AML-193 (cell line): ENCODE measurements around the gene TMTC4.

Source experiments
- DNase-seq, 2 experiments: peaks; one replicate each; lab custom pipeline; 2025; lab: John Stamatoyannopoulos, UW

TMTC4 gene

DNA sequence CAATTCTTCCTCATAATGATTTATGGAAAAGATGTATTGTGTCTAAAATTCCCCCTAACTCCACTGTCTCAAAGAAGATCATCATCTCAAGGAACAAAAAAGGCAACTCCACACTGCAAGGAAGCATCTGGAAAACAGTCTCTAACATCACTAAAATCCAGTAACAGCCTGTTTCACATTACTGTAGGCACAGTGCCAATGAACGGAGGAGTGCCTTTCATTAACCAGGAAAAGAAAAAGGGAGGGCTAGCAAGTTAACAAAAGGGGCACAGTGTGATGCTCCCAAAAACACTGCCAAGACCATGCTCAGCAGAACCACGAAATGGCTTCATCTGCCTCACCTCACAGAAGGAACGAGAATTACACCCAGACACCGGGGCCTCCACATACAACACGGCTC lies 8.5 kb downstream of the TMTC4 start:
- DNase-seq, result no peak

DNA sequence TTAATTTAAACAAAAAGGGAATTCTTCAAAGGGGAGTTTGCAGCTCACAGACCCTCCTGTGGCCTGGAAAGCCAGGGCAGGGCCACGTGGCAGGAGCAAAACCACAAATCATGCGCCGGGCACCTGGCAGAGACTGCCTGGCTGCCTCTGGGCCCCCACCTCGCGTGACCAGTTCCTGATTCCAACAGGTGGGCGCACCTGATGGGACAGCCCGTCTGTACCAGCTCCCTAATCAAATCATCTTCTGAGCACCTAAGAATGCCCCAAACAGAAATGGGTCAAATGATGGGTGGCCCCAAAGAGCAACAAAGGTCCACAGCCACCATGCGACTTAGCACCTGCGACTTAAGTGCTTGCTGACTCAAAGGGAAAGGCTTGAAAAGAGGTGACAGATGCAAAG lies 9.2 kb downstream of the TMTC4 start:
- no peak for DNase-seq

DNA sequence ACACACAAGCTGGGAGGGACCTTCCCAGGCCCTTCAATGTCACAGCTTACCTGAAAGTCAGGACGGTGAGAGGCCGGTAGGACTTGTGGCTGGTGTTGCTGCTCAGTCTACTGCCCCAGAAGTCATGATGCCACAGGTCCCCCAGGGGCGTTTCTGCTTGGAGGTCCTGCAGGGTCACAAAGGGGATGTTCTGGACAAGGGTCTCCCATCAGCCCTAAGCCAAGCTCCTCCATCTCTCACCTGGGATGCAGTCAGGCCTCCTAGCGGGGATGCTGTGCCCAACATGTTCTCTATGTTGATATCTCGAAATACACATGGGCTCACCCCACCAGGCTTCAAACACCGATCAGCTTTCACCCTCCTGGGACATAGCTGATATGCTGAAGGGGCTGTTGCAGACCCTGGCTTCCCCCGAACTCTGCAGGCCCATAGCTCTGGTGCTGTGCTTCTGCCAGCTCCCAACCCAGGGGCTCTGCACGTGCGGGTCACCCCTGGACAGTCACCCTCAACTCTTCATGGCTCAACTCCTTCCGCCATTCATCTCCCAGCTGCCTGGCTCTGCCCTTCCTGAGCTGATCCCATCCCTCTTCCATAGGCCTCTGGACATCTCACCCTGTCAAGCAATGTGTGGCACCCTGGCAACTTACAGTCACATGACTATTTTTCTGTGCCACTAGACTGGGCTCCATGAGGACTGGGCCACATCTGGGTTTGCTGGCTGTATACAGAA lies 10.3 kb downstream of the TMTC4 start:
- no peak for DNase-seq

DNA sequence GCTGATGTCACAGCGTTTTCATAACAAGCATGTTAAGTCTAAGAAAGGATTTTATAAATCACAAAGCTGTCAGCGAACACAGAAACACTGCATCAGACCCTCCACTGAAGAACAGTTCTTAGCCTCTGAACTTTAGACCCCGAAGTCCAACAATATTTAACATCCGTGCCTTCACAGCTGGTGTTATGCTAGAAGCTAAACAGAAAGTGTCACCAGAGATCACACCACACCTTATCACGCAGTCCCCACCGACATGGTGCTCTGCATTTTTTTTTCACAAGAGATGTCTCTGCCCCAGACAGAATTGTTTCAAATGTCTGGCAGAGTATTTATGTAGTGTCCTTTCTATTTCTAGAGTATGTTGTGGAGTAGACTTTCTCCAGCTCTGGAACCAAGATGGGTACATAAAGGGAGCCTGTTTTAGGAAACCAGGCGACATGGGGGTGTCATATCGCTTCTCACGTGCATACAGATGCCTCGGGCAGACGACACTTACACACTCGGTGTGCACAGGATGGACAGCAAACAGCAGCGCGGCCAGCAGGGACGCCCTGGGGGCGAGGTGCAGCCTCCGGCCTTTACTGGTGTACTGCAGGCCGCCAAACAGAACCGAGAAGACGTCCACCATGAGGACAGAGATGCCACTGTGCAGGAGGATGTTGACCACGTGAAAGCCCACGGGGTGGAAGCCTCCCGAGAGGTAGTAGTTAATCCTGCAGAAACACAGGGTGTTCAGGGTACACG lies 12.0 kb downstream of the TMTC4 start:
- no peak for DNase-seq

GRCh38 chr13:100660761-100661160 lies 13.8 kb downstream of the TMTC4 start:
- no peak for DNase-seq

DNA sequence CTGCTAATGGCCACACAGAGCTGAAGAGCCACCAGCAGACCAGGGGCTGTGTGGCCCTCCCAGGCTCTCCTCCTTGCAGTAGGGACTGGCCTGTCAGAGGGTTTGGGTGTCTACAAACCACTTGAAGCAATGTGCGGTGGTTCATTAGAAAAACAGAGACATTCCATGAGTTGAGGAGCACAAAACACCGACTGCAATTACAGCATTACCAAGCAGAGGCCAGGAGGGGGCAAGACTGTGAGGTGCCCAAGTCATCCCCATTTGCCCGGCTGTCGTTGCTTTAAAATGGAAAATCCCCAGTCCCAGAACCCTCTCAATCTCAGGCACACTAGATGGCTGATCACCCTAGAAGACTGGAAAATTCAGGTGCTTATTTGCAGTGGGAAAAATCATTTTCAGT lies 15.0 kb downstream of the TMTC4 start:
- DNase-seq, result no peak

DNA sequence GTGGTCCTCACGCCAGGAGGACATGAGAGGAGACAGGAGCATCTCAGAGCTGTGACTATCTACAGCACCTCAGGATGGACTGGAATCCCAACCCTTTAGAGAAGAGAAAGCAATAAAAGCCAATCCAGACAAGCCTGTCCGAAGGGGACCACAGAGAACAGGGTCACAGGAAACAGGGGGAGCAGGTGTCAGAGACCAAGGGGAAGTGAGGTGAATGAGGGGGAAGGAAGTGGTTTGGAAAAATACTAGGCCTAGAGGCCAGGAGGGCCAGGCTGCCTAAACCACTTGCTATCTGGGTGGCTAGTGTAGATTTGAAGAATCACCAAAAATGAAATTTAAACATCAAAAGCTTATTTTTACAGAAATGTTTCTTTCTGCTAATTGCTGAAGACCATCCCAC lies 16.2 kb downstream of the TMTC4 start:
- DNase-seq, result no peak

DNA sequence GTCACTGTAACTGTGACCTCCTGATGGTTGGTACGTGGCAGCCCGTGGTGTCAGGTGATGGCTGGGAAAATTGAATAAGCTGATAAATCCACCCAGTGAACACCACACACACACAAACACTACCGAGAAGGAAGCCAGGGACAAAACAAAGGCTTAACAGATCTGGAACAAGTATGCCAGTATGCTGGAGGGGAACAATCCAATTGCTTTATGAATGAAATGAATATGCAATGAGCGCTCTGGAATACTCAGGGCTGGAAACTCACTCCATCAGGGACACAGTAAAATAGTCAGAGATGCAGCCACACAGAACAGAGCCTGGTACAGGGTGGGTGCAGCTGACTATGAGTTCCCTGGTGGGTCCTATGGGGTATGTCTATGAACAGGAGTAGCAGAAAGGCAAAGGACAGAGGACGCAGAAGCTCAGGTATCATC lies 16.7 kb downstream of the TMTC4 start:
- no peak for DNase-seq

- DNase-seq, result no peak
These were observed 22.1 kb downstream of the TMTC4 start for GRCh38 chr13:100652510-100652909.

DNA sequence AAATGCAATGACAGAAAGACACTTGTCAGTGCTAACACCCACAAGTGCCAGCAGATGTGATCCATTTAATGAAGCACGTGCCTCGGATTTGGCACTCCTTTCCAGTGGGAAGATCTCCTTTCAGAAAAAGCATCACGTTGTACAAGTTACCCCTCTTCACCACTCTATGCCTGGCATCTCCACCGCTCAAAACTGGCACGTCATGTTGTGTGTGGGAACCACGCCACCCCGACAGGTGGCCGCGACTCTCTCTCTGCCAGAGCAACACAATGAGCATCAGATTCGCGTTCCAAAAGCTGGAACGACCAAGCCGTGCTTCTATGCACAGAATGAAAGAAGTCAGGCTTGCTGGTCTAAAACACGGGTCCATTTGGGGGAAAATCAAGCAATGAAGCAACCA lies 24.3 kb downstream of the TMTC4 start:
- no peak for DNase-seq

DNA sequence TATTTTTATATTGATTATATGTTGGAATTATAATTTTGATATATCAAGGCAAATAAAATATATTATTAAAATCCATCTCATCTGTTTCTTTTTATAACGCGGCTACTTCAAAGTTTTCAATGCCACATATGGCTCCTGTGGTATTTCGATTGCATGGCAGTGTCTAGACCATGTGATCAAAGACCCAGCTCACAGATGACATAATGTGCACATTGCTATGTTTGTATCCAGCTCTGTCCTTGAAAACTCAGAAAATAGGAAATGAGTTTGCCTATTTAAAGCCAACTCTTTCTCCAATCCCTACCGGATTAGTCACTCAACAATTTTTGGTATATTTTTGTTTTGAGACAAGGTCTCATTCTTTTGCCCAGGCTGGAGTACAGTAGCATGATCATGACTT lies 26.2 kb downstream of the TMTC4 start:
- no peak for DNase-seq

DNA sequence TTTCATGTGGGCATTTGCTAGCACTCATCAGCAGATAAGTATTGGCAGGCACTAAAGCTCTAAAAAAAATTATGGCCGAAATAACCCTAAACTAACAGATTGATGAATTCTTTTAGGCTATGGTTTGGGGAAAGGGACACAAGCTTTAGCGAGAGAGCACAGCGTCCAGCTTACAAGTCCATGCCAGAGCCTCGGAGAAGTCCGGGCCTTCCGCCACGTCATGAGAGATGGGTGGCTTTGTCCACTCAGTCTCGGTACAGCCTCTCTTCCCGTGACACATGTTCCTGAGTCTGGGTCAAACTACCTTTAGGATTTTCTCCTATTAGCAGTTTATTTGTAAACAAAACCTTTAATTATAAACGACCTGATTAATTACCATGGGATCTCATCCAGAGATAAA lies 27.7 kb downstream of the TMTC4 start:
- DNase-seq, result no peak

GRCh38 chr13:100646030-100646673 lies 28.4 kb downstream of the TMTC4 start:
- DNase-seq, result no peak

DNA sequence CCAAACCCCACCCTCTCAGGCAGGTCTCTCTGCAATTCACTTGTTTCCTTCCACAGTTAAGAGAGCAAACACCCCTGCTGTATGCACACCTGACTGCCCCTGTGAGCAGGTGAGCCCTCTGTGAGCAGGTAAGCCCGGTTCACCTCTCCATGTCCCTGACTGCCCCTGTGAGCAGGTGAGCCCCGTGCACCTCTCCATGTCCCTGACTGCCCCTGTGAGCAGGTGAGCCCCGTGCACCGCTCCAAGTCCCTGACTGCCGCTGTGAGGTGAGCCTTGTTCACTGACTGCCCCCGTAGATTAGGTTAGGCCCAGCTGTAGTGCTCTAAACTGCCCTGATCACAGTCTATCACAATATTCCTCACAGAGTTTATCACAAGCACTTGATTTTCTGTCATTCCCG lies 29.2 kb downstream of the TMTC4 start:
- DNase-seq, result no peak

- no peak for DNase-seq
These were observed 30.2 kb downstream of the TMTC4 start for GRCh38 chr13:100644371-100644770.

DNA sequence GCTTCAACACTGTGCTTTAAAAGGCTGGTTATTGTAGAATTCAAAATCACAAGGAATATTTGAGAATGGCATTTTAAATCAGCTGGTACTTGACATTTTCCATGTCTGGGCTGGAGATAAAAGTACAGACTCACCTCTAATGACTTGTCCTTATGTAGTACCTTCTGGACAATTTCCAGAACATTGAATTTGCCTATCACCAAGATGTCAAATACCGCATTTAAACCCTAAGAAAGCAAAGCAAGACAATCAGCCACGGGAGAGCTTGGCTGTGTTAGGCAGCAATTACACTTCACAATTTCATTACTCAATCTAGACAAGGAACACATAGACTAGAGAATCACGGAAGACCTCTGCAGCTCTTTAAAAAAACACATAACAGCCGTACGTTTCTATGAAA lies 36.8 kb downstream of the TMTC4 start:
- DNase-seq, result no peak

DNA sequence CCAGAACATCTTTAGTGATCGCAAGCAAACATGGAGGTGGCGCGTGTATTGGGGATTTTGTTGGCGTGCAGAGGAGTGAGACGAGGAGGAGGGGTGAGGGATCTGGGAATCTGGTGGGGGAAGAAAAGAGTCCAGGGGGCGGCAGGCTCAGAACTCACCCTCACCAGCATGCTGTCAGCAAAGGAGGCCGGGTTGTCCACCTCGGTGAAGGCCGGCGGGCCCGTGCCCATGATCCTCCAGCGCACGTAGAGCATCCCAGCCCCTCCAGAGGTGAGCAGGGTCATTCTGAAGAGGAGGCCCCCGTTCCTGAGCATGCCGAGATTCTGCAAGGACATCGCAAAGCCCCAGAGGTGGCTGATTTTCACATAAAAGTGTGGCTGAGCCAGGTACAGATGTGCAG lies 37.2 kb downstream of the TMTC4 start:
- no peak for DNase-seq

DNA sequence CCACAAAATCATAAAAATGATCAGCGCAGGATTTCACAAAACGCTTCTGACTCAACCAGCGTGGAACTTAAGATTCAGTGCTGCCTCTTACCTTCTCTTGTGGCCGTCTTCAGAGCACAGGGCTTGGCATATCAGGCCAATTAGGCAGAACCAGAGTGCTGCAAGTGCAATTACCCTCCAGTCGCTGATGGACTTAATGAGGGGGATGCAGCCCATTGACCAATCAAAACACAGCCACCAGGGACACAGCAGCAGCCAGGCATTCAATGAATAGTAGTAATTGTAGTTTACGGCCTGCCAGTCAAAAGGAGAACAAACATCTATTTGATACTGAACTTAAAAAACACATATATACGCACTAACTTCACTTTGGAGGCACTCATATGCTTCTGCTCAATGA lies 38.2 kb downstream of the TMTC4 start:
- no peak for DNase-seq

GRCh38 chr13:100636004-100636403 lies 38.6 kb downstream of the TMTC4 start:
- no peak for DNase-seq

GRCh38 chr13:100634696-100635095 lies 39.9 kb downstream of the TMTC4 start:
- no peak for DNase-seq

DNA sequence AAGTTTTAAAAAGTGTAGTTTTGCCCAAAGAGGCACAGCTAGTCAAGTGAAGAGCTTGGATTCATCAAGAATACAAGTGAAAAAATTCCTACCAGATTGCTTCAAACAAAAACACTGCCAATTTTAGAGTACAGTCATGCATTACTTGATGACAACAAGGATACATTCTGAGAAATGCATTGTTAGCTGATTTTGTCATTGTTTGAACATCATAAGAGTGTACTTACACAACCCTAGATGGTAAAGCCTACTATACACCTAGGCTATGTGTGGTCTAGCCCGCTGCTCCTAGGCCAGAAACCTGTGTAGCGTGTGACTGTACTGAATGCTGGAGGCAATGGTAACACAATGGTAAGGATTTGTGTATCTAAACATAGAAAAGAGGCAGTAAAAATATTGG lies 41.1 kb downstream of the TMTC4 start:
- no peak for DNase-seq

DNA sequence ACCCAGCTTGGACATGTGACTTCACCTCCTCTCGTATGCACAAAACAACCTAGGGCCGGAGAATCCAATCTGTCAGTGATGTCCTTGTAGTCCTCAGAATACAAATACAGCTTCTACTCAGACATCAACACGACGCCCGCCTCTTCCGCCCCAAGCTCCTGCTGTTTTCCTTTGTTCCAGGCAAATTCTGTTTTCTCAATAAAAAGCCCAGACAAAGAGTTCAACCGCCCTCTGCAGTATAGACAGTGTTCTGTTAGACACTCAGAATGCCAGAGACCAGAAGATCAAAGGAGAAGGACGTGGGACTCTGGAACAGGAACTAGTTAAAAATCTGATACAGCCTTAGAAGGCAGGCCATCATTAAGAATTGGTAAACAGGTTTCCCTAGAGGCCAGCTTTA lies 44.0 kb downstream of the TMTC4 start:
- DNase-seq, result no peak

DNA sequence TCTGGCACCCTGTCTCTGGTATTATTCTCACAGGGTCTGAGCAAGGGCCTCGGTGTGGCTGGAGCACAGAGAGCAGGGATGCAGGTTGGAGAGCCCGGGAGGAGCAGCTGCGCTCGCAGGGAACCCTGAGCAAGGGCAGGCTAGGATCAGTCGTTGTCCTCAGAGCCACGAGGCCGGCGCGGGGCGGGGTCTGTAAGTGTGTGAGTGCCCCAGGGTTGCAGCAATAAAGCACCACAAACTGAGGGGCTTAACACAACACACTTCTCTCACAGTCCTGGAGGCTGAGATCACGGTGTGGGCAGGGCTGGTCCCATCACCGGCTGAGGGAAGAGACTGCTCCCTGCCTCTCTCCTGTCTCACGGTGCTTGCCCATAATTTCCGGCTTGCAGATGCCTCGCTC lies 47.5 kb downstream of the TMTC4 start:
- no peak for DNase-seq
